GM21447 (cell line): ENCODE results near the gene KCNJ10.

Experiments
- ATAC-seq: cut with Tn5 transposase; IDR thresholded peaks from one replicate; pipeline ENCODE4 v1.9.1; 2021; ENCODE audit not compliant: unreplicated experiment

The KCNJ10 gene

DNA sequence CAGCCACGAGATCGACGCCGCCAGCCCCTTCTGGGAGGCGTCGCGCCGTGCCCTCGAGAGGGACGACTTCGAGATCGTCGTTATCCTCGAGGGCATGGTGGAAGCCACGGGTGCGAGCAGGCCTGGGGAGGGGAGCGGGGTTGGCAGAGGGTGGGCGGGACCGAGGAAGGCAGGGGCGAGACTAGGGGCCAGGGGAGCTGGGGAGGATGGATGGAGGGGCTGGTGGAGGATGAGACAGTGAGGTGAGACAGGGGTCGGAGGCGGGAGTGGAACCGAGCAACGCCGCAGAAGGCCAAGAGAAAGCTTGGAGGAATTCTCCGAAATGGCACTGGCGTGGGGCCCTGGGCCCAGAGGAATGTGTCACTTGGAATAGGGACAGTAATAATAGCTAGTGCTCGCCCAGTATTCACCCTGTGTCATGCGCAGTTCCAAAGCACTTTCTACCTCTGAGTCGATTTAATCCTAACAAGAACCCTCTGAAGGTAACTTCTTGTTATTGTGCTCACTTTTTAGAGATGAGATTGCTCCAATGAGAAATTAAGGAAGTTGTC is 14.9 kb upstream of the KCNJ10 start:
- no peak for ATAC-seq

DNA sequence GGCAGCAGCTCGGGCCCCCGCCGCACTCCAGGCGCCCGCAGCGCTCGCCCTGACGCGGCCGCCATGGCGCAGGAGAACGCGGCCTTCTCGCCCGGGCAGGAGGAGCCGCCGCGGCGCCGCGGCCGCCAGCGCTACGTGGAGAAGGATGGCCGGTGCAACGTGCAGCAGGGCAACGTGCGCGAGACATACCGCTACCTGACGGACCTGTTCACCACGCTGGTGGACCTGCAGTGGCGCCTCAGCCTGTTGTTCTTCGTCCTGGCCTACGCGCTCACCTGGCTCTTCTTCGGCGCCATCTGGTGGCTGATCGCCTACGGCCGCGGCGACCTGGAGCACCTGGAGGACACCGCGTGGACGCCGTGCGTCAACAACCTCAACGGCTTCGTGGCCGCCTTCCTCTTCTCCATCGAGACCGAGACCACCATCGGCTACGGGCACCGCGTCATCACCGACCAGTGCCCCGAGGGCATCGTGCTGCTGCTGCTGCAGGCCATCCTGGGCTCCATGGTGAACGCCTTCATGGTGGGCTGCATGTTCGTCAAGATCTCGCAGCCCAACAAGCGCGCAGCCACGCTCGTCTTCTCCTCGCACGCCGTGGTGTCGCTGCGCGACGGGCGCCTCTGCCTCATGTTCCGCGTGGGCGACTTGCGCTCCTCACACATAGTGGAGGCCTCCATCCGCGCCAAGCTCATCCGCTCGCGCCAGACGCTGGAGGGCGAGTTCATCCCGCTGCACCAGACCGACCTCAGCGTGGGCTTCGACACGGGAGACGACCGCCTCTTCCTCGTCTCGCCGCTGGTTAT is 14.2 kb upstream of the KCNJ10 start:
- ATAC-seq = peak; percentile 55

DNA sequence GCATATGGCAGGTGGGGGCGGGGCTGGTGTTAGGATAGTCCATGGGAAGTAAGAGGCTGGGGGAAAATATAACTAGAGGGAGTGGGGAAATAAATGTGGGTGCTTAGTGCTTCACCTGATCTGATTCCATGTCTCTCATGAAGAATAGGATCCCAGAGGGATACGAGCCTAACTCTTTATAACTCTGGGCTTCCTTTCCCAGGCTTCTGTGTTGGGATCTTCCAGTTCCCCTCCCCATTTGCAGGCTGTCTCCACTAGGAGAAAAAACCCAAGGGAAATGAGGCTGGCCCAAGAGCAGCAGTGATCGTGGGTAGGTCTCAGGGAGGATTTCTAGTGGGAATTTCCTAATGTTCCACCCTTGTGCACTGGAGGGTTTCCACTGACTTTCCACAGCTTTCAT is 13.0 kb upstream of the KCNJ10 start:
- ATAC-seq = no peak

DNA sequence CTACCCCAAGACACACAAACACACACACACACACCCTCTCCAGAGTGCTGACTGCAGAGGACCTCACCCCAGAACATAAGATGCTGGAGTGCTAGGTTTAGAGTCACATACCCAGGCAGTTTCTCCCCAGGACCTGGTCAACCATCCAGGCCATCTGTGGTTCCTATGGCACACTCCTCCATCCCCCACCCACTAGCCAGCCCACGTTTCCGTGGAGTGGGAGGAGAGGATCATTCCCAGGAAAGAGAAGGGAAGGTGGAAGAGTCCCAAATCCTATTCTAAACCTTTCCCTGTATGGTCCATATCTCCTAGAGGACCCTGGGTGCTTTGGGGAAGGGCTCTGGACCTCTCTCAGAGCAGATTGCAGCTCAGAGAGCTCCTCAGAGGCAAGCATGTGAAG is 12.5 kb upstream of the KCNJ10 start:
- no peak for ATAC-seq

DNA sequence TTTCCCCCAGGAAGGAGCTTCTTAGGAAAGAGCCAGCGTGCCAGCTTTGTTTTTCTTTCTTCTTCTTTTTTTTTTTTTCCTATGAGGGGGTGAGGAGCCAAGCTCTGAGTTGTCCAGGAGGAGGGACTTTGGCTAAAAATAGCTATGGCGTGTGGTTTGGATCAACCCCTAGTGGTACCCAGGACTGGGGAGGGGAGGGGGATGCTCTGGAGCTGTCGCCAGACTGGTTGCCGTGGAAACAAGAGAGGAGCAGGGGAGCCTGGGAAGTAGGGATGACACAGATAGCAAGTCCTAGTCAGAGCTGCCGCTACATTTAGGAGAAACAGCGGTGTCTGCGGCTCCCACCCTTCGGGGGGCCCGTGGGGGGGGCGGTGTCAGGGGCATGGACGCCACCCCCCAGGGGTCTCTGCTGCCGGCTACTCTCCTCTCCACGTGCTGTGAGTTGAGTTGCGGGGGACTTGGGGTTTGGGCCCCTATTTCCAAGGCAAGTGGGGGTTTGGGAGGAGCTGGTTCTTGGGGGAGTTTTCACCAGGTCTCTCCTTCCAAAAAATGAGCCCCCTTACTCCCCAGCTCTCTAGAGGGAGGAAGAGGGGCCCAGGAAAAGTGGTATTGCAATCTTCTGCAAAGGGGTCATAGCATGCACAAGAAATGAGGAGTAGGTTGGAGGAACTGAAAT is 11.4 kb upstream of the KCNJ10 start, which contains the start of gene KCNJ9:
Gene KCNJ9, plus strand, starts transcription at position 278 of the 676 bp plus-strand sequence. CDS start 2,493 bp downstream, outside the sequence.
- no peak for ATAC-seq

DNA sequence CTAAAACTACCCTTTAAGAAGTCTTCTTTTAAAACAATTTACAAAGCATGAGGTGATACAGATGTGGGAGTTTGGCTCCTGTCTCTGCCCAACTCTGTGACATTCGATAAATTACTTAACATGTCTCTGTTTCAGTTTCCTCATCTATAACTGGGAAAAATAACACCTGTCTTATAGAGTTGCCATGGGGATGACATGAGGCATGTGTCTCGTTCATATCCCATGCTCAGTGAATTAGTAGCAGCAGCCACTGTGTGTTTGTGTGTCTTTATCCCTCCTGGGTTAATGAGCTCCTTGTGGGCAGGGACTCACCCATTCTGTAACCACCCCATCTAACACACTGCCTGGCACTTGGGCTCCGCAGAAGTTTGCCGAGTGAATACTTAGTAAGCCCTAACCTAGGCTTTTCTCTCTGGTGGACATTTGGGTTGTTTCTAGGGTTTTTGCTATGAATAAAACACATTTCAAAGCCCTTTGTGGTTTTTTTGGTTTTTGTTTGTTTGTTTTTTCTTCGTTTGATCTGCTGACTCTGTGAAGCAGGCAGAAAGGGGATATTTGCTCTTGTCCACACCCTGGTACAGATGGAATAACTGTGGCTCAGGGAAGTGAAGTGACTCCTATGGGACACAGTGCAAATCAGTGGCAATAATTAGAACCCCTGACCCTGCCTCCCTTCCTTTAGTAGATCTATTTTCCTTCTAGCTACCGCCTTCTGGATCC is 10.6 kb upstream of the KCNJ10 start:
- ATAC-seq = no peak

DNA sequence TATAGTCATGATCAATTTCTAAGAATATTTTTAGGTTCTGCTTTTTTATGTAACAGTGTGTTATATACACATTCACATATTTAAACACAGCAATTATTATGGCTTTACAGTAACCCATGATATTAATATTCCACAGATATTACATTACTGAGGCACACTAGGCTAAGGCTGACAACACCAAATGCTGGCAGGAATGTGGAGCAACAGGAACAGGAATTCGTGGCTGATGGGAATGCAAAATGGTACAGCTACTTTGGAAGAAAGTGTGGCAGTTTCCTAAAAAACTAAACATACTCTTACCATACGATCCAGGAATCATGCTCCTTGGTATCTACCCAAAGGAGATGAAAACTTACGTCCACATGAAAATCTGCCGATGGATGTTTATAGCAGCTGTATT is 9.5 kb upstream of the KCNJ10 start:
- ATAC-seq = no peak

DNA sequence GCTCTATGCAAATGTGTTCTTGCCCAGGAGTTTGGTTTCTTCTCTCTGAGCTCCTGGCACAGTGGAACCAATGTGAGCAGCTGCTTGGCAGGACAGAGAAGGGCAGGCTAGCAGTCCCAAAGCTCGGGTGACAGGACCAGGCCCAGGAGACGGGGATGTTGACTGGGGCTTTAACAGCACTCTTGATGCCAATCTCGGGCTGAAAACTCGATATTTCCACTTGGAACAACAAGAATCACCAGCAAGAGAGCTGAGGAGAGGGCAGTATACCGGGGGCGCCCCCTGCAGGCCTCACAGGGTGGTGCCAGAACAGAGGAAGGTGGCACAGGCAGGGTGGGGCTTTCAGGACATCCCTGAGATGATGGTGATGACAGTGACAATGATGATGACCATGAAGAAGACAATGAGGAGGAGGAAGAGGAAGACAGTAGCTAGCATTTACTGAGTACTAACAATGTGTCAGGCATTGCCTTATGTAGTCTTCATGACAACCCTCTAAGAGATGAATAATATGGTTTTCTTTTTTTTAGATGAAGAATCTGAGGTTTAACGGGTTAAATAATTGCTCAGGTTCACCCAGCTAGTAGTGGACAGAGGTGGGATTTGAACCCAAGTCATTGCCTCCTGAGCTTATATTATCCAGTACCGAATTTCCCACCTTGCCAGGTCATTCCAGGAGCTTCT is 8.7 kb upstream of the KCNJ10 start:
- no peak for ATAC-seq

DNA sequence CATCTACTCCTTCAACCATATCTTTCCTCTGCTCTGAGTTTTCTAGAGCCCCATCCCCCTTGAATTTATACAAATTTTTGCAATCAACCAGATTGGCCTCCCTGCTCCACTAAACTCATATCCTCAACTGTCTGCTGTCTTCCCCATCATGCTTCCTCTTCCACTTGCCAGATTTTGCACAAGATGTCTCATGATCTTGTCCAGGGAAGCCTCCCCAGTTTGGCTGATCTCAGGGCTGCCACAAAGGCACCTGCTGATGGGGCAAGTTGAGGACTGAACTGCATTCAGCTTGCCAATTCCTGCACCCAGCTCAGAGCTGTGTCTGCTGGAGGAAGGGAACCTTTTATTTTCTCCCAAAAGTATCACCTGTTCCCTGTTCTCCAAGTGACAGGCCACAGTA is 7.5 kb upstream of the KCNJ10 start:
- no peak for ATAC-seq

DNA sequence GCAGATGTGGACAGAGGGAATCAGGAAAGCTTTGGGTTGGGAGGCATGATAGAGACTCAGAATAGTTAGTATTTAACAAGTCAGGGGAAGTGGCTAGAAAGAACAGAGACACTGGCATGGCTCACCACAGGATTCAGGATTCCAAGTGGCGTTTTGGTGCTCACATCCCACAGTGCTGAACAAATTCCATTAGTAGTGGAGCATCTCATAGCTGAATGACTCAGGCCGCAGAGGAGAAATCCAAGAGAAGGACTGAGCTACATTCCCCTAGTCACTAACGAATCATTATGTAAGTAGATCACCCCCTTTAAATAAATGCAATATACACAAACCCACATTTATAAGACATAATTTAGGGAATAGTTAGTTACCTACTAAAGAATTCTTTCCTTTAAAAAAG is 6.3 kb upstream of the KCNJ10 start:
- ATAC-seq = no peak

DNA sequence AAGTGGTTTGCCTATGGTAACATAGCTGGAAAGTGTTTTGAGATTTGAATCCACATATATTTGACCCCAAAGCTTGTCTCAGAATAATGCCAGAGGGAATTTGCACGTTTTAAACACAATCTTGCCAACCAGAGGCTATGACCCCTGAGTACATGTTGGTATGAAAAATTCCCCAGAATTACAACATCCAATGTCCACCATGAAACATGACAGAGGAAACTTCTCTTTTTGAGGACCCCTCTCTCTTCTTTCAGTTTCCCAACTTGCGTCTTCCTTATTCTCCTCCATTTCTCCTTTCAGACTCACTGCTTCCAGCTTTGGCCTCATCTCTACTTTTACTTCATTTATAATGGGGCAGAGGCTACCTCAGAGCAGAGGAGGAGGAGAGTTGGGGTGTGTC is 5.9 kb upstream of the KCNJ10 start:
- no peak for ATAC-seq

DNA sequence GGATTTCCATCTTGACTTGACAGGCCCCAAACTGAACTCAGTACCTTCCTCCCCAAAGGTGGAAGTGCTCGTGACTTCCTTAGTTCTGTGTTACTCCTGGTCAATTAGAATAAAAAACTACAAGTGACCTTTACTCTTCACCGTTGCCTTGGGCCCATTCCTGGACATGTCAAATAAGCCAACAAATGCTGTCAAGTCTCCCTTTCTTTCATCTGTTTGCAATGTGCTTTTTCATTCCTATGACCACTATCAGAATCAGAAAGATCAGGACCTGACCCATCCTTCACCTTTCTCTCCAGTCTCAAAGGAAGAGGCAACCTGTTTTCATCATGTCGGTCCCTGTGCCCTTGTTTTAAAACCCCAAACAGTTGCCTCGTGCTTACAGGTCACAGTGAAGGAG is 4.9 kb upstream of the KCNJ10 start:
- no peak for ATAC-seq

DNA sequence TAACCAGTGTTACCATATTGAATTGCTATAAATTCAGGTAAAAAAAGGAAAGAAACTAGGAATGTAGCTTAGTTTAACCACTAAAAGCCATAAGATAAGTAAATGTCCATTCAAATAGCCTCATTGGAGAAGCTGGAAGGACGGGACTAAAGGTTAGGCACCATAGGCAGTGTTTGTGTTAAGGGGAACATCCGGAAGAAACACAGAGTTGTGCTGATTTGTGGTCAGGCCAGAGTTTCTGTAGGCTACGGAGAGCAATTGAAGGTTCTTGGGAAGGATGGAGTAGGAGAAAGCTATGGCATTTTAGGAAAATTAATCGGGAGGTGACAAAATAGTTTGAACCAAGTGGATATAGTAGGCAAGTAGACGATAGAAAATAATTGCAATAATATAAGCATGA is 1.3 kb upstream of the KCNJ10 start:
- no peak for ATAC-seq

DNA sequence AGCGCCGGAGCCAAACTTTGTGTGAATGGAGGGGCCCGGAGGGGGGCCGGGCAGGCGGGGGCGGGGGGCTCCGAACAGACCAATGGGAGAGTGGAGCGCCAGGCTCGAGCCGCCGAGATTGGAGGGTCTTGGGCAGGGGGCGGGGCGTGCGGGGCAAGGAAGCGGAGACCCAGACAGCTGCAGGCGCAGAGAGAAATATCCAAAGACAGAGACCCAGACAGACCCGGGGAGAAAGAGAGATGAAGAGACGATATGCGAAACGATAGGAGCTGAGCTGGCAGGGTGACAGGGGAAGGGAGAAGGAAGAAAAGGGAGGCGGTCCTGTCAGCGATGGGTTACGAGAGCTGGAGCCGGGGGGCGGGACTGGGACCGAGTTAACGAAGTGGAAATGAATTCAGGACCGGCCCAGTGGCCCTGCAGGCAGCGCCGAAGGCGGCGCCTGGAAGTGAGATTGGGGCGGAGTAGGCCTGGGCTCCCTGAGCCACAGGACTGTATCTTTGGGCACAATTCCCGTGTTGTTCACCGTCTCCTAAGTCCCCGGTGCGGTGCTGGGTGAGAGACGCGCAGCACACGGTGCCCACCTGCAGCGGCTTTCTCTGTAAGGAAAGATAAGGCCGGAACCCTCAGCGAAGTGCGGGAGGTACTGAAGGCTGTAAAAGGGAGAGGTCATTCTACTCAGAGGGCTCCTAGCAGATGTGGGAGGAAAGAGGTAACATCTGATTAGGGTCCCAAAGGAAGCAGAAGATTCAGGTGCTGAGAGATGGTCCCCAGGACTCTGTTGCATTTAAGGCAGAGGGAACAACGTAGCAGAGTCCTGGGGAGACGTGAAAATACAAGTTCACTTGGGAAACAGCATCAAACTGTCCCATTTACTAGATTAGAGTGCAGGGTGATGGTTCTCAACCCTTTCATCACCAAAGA is 543 bp upstream of the KCNJ10 start:
- no peak for ATAC-seq

DNA sequence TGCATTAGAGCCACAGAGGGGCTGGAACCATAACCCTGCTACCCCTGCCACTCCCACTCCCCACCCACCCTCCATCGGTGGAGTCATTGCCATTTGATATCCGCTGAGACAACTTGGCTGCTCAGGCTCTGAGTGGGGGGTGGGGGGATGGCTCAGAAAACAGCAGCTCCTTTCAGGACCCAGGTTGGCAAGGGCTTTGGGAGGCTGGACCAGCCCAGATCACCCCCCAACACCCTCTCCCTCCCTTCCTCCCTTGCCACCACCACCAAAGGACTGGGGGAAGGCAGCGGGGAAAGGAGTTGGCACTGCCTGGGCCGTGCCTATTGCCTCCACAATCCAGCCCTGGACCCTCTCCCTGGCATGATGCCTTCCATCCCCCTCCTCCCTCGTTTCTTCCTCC is 1.7 kb downstream of the KCNJ10 start:
- ATAC-seq = no peak

DNA sequence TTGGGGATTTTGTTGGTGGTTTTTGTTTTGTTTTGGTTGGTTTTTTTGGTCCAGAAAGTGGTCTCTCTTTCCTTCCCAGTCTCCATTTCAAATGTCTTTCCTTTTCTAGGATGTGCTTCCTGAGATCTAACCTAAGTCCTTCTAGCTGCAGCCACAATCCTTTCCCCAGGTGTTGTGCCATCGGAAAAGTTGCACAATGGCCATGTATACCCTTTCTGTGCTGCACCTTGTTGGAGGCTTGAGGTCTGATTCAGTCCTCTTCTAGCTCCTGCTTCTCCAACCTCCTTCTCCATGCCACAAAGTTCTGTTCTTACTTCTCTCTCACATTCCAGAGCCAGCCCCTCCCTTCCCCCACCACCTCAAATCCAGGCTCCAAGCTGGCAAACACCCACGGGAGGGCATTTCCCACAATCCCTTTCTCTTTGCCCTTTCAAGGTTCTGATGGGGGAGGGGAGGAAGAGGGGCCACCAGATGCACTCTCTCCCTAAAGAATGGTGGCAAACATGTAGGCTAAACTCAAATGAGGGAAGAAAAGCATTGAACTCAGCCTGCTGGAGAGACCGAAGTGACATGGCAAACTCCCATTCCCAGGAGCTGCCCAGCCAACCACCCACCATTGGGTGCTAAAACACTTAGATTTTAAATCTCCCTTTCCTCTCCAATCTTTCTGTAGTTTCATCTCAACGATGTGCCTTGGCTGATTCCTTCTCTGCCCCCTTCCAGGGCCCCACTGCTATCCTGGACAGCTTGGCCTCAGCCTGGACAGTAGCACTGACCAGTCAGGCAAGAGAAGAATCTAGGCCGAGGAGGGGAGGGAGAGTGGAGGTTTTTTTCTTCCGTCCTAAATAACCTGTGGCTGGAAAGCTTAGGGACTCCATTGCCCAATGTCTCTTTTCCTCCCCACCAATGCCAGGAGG is 2.9 kb downstream of the KCNJ10 start:
- ATAC-seq = no peak

DNA sequence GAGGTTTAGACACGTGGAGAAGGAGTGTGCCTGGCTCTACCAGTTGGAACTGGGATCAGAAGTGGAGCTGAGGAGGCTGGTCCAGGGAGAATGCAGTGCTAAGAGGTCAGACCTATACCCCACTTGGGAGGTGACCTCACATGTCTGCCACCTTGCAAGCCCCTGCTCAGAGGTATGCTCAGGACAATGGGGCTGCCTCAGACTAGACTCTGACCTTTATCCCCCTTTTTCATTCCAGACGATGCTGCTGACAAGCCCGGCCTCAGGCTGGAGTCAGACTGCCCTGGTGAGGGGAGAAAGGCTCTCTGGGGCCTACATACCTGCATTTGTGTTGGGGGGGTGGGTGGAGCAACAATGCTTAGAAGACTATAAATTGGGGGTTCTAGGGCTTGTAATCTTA is 5.2 kb downstream of the KCNJ10 start:
- no peak for ATAC-seq

DNA sequence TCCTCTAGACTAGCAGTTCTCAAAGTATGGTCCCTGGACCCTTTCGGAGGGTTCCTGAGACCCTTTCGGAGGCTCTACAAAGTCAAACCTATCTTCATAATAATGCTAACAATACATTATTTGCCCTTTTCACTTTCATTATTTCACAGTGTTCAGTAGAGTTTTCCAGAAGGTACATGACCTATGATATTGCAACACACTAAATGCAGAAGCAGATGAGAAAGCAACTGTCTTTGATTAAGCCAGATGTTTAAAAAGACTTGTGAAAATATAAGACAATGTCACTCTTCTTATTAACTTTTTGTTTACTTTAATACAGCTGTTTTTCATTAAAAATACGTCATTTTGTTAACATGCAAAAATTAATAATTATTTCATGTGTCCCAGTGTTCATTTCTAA is 5.8 kb downstream of the KCNJ10 start:
- no peak for ATAC-seq

DNA sequence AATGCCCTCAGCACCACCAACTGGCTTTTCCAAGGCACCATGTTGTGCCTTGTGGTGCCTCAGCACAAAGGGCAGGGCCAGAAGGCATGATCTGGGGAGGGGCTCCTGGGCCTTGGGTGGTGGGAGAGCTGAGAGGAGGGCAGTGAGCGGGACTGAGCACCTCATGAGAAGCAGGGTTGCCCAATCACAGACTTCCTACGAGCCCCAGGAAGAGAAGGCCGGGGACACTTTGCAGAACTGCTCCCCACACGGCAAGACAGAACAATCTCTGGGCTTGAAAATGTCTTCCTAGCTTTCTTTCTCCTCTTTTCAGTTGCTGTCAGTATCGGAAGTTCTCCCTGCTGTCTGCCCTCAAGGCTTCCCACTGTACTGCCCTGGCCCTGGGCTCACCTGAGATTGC is 6.8 kb downstream of the KCNJ10 start:
- ATAC-seq = no peak
